Stimulated activated CD4-positive, alpha-beta T cell treated with anti-CD3 and anti-CD28 coated beads, Interleukin-1b, Interleukin-23, amount 100 ng/mL, for 48 hours (primary cell): ENCODE data around the gene ITPR2.
"Not testable (repeated sequence)": the region's sequence is repeated elsewhere in the genome, so short reads cannot be mapped to it uniquely, and the experiment has no call there.

Experiments used
- DNase-seq: peaks from one replicate; pipeline ENCODE4 v3.0.0-alpha.2; 2020

ITPR2 gene

GRCh38 chr12:26783816-26784379 is 49.1 kb downstream of the ITPR2 start:
- DNase-seq = not testable (repeated sequence)

- DNase-seq = no peak
Observed at GRCh38 chr12:26783131-26783526, 49.9 kb downstream of the ITPR2 start.

GRCh38 chr12:26782372-26783130 is 50.4 kb downstream of the ITPR2 start:
- DNase-seq = no peak

GRCh38 chr12:26780656-26781055 is 52.3 kb downstream of the ITPR2 start:
- not testable (repeated sequence) for DNase-seq

GRCh38 chr12:26778173-26778775 is 54.7 kb downstream of the ITPR2 start:
- DNase-seq = not testable (repeated sequence)

GRCh38 chr12:26777236-26777635 is 55.8 kb downstream of the ITPR2 start:
- DNase-seq = no peak

GRCh38 chr12:26775991-26776390 is 57.0 kb downstream of the ITPR2 start:
- not testable (repeated sequence) for DNase-seq

GRCh38 chr12:26773313-26774104 is 59.5 kb downstream of the ITPR2 start:
- no peak for DNase-seq

- no peak for DNase-seq
Observed at GRCh38 chr12:26771861-26772260, 61.1 kb downstream of the ITPR2 start.

- DNase-seq = no peak
Observed at GRCh38 chr12:26770239-26771070, 62.5 kb downstream of the ITPR2 start.

GRCh38 chr12:26769611-26770010 is 63.4 kb downstream of the ITPR2 start:
- no peak for DNase-seq

GRCh38 chr12:26768611-26769603 is 64.1 kb downstream of the ITPR2 start:
- DNase-seq = no peak

- no peak for DNase-seq
Observed at GRCh38 chr12:26767865-26768264, 65.1 kb downstream of the ITPR2 start.

GRCh38 chr12:26767116-26767515 is 65.9 kb downstream of the ITPR2 start:
- DNase-seq = no peak

- no peak for DNase-seq
Observed at GRCh38 chr12:26762186-26762585, 70.8 kb downstream of the ITPR2 start.

GRCh38 chr12:26761775-26762174 is 71.2 kb downstream of the ITPR2 start:
- no peak for DNase-seq

GRCh38 chr12:26760657-26761293 is 72.2 kb downstream of the ITPR2 start:
- no peak for DNase-seq

GRCh38 chr12:26755362-26755761 is 77.6 kb downstream of the ITPR2 start:
- not testable (repeated sequence) for DNase-seq

- DNase-seq = no peak
Observed at GRCh38 chr12:26754148-26754547, 78.8 kb downstream of the ITPR2 start.

GRCh38 chr12:26751179-26751578 is 81.8 kb downstream of the ITPR2 start:
- DNase-seq = no peak
